Activated CD4-positive, CD25-positive, alpha-beta regulatory T cell treated with anti-CD3 and anti-CD28 coated beads, Interleukin-2, amount 50 U/mL, for 72 hours (primary cell): ENCODE data around the gene BEAN1.
A peak's percentile ranks its signal among the peaks of the same experiment; 100 is the strongest.
"Not testable (repeated sequence)": the region's sequence is repeated elsewhere in the genome, so short reads cannot be mapped to it uniquely, and the experiment has no call there.

Experiments
- DNase-seq: peaks from one replicate; pipeline ENCODE4 v3.0.0; 2021

Gene BEAN1

DNA sequence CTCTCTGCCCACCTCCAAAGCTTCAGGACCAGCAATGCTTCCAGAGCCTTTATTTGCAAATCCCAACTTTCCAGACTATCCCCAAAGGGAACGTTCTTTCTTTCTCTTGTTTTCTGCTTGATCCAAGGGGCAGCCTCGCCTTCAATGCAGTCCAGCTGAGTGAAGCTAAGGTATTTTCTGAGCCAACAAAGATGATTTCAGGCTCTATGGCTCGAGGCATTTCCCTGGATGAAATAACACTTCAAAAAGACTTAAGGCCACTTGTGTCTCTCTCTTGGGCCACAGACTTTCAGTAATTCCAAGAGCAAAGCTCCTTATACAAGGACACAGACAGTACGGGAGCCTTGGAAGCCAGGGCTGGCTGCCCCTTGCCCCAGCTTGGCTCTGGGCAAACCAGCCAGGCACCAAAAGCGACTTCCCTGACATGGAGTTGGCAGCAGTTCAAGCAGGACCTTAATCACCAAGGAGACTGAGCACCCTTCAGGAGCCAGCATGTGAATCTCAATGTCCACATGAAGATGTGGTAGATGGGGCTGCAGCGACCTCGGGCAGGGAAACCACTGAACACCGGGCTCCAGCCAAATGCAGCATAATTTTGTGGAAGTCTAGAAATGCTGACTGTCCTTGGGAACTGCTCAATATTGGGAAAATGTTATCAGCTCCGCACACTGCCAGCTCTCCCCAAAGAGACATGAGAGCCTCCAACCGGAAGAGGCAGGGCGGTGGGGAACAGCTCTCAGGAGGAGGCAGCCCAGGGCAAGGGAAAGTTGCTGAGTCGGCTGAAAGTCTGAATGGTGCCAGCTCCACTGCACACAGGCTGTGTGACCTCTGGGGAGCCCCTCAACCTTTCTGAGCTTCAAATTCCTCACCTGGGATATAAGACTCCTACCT, 83.9 kb downstream of the BEAN1 start:
- DNase-seq, result no peak

DNA sequence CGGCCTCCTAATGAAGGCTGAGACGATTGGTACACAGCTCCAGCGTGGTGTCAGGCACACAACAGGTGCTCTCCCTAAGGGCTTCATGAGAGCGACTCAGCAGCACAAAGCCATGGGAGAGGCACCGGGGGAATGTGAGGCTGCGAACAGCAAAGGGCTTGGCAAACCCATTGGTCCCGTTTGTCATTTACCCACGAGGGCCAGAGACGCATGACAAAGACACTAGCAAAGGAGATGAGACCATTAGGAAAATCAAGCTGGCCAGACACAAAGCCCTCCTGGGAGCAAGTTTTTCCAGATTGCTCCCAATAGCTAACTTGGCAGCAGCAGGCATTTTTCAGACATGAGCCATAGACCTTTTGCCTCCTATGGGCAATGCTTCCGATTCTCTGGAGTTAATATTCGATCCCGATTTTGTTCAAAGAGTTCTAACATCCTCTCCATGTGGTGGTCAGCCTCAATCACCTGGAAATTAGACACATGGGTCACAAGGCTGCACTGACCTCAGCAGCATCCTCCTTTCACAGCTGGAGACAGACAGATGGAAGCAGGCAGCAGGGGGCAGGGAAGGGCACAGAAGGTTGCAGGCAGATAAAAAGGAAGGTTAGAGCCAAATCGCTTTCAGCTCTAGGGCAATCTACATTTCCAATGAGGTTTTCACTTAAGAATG, 84.6 kb downstream of the BEAN1 start:
- no peak for DNase-seq

DNA sequence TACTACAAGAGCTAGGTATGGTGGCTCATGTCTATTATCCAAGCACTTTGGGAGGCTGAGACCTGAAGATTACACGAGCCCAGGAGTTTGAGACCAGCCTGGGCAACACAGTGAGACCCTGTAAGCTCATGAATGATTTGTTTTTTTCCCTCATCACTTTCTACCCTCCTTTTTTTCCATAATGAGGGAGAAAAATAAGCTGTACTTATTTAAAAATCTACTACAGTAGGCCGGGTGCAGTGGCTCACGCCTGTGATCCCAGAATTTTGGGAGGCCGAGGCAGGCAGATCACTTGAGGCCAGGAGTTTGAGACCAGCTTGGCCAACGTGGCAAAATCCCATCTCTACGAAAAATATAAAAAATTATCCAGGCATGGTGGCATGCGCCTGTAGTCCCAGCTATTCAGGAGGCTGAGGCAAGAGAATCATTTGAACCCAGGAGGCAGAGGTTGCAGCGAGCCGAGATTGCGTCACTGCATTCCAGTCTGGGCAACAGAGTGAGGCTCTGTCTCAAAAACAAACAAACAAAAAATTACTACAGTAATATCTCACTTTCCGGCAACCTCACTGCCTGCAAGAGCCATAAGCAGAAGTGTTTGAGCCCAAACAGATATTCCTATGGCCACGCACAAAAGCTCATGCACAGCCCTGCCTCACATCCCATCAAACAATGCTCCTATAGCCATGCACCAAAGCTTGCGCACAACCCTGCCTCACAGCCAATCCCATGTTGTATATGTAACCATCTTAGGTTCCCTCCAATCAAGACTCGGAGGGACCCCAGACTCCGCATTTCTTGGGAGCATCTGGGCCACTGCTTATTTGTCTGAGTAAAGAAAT, 85.4 kb downstream of the BEAN1 start:
- DNase-seq, result no peak

DNA sequence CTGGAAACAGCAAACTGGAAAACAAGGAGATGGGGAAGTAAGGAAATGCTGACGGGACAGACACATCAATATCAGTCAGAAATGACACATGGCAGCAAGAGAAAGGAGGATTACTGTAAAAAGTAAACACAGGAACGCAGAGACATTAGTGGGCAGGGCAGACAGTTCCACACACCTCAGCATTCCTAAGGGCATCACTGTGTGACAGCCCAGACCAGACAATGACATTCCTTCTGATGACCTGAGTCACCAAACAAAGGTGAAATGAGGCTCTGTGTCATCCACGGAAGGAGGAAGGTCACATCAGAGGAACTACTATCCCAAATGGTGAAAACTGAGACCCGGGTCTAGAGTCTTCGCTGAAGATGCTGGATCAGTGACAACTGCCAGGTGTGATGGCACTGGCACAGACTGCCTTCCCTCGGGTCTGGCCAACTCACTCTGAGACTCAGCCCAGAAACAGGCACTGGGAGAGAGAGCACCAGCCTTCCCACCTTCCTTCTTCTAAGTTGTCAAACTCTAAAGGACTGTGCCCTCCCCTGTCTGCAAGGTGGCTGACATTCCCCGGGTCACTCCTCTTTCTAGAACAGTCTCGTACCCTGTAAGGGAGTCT, 86.1 kb downstream of the BEAN1 start:
- no peak for DNase-seq

DNA sequence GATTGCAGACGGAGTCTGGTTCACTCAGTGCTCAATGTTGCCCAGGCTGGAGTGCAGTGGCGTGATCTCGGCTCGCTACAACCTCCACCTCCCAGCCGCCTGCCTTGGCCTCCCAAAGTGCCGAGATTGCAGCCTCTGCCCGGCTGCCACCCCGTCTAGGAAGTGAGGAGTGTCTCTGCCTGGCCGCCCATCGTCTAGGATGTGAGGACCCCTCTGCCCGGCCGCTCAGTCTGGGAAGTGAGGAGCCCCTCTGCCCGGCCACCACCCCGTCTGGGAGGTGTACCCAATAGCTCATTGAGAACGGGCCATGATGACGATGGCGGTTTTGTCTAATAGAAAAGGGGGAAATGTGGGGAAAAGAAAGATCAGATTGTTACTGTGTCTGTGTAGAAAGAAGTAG, 87.3 kb downstream of the BEAN1 start:
- not testable (repeated sequence) for DNase-seq

DNA sequence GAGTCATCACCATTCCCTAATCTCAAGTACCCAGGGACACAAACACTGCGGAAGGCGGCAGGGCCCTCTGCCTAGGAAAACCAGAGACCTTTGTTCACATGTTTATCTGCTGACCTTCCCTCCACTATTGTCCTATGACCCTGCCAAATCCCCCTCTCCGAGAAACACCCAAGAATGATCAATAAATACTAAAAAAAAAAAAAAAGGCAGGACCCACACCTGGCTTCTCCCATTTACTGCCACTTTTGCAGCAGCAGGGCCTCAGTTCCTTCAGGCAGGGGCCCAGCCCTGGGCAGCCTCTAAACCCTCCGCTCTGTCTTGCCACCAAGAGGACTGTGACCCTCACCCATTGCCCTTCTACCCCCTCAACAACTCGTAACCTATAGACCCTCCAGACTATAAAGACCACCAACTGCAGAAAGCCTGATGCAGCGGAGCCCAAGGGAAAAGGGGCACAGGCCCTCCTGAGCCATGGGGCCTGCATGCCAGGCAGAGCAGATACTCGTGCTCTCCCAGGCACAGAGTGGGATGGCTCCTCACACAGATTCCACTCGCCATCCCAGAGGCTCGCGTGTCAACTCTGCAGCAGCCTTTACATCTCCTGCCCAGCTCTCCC, 88.0 kb downstream of the BEAN1 start:
- DNase-seq, result not testable (repeated sequence)

DNA sequence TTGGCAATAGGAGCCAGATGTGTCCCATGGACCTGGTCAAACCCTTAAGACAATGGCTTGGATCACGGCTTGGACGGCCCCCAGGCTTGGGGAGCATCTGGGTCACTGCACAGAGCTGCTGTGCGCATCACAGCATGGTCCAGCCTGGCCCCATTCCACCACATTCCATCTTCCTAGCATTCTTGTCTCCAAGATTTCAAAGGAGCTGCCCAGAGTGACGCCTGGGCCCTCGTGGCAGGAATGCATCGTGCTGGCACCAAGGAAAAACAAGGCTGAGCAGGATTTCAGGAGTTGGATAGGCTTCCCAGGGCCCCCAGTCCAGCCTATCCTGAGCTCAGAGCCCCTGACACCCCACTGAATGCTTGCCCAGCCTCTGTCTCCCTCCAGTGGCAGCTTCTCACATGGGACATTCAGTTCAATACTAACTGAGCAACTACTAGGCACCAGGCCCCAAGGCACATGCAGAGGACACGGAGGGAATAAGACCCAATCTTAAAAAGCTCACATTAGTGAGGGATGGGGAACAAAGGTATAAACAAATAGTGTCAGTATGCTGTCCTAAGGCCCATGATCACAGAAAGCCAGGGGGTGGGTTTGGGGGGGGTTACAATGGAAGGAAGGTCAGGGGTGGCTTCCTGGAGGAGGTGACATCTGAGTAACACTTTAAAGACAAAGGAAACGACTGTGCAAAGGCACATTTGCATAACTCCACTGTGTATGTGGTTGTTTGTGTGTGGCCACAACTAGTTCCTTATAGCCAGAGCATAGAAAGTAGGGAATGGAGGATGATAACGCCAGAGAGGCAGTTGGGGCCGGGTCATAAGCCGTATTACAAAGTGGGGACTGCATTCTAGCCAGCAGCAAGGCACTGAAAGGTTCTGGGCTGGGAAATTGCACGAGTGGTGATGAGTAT, 88.8 kb downstream of the BEAN1 start:
- DNase-seq, result no peak

DNA sequence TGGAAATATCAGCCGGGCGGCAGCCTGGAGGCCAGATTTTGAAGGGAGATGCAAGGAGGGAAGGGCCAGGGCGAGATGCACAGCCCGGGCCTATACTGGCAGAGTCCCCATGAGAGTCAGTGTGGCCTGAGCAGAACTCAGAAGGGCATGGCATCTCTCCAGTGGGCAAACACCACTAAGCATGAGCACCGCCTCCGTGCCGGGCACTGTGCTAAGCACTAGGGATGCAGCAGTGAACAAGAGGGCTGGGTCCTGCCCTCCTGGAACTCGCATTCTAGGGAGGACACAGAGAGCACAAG, 89.4 kb downstream of the BEAN1 start:
- DNase-seq, result no peak

DNA sequence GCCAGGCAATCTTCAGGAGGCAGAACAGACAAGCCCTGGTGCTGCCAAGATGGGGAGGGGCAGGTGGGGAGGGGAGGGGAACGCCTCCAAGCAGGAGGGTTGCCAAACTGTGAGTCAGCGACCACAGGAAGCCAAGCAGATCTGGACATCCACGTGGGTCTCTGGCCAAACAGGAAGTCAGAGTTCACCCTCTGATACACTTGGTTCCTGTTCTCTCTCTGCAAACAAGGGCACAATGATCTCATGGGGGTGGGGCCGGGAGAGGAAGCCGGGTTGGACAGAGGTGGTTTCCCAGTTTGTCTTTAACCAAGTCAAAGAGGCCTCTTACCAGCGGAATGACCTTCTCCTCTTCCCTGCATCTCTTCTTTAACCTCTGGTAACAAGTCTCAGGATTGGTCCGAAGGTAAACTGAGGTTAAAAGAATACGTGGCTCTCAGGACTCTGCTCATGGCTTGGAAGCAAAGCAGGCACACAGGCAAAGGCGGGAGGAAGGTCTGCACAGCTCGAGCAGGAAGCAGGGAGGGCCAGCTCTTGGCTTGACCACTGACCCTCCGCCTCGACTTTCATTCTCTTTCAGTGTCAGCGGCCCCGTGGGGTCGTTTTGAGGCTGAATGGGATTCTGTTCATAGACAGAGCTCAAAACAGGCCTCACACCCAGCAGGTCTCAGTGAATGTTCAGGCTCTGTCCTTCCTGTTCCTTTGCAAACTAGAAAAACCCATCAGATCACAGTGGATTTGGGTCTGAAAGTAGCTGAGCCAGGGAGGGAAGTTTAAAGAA, 89.9 kb downstream of the BEAN1 start:
- DNase-seq, result peak; percentile 79

DNA sequence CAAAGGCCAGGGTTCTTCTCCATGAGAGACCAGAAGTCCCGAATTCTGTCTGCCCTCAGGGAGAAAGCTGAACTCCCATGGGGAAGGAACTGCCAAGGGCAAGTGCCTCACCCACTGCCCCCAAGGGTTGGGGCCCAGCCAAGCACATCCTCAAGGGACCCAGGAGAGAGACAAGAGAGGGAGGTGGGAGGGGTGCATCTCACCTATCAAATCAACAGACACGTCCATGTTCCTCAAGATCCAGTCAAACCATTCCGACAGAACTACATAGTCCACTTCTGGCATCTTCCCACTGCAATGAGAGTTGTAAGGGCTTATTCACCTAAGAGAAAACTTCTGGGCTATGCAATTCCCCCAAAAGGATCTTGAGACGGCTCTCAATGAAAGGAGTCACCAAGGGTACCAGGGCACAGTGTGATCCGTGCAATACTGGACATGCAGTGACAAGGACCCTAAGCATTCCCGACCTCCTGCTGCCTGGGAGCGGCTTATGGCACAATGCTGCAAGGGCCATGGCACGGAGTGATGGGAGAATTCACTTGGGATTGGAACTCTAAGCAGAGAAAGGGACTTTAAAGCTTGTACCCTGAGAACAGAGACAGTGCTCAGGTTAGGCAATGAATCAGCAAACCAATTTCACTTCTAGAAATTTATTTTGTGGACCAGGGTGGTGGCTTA, 90.6 kb downstream of the BEAN1 start:
- no peak for DNase-seq

DNA sequence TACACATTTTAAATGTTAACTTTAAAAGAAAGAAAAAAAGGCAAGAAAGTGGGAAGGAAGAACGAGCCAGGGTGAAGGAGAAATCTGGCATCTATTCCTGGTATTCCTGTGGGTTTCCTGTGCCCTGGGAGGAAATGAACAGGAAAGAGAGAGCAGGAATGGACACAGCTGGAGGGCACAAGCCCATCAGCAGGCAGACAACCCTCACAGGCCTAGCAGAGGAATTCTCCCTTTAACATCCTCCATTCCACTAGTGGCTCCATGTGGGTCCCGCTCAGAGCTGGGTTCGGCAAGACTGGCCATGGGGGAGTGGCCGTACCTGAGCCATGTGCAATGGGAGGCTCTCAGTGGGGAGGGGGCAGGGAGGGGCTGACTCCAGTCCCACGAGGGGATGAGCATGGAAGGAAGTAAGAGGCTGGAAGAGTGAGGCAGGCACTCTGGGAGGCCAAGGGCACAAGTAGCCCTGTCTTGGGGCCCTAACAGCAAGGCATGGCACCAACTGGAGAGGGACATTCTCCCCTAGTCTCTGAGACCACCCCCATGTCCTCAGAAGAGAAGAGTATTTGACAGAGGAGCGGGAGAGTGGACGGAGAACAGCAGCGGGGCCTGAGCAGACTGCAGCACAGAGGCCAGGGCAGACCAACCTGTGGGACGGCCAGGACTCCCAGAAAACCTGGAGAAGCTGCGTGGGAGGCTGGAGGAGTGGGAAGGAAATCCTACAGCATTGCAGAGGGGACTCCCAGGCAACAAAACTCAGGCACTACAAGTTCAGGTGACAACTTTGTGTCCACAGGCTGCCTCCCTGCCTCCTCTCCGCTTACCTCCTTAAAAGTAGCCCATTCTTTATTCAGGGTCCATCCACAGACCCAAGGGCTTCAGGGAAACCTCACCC, 92.6 kb downstream of the BEAN1 start:
- no peak for DNase-seq

DNA sequence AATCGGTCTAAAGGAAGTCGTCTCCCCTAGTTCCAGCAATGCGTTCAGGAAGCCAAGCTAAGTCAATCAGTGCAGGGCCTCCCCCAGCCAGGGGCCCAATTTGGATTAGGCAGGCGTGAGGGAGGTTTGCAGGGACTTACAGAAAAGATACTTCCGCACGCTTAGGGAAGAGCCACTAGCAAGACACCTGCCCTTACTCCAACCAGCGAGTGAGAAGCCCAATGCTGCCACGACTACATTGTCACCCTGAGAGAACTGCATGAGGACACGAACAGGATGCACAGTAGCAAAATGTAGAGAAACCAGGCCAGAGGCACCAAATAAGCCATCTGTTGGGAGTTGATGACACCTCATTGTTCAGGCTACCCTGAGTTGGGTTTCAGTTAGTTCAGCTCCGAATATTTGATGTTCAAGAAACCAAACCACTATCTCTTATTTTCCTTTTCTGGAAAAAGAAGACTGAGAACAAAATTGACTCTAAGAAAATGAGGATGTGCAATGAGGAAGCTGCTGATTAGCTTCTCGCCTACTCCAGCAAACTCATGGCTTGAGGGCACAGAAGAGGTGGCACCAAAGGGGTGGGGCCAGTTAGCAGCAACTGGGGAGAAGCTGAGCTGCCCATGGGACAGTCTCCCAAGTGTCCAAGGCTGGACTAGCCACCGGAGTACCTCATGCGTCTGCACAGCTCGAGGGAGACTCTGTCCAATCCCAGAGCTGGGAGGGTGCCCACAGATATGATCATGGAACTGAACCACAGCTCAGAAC, 93.5 kb downstream of the BEAN1 start:
- no peak for DNase-seq

DNA sequence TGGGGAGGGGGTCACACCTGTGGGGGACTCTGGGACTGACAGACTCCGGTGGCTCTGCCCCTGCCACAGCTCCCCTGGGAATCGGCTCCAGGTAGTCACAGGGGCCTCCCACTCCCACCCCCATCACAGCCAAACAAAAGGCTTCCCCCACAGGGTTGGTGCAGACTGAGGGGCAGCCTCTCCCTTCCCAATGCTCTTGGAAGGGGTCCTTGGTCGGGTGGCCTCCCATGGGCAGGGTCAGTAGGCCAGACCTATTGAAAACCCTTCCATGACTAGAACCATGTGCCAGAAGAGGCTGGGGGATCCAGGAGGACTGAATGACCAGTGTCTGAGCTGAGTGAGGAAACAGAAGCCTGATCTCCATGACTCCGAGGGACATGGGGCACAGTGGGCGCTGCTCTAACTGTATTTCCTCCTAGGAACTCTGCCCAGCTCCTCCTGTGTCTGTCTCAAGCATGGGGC, 94.2 kb downstream of the BEAN1 start:
- no peak for DNase-seq

DNA sequence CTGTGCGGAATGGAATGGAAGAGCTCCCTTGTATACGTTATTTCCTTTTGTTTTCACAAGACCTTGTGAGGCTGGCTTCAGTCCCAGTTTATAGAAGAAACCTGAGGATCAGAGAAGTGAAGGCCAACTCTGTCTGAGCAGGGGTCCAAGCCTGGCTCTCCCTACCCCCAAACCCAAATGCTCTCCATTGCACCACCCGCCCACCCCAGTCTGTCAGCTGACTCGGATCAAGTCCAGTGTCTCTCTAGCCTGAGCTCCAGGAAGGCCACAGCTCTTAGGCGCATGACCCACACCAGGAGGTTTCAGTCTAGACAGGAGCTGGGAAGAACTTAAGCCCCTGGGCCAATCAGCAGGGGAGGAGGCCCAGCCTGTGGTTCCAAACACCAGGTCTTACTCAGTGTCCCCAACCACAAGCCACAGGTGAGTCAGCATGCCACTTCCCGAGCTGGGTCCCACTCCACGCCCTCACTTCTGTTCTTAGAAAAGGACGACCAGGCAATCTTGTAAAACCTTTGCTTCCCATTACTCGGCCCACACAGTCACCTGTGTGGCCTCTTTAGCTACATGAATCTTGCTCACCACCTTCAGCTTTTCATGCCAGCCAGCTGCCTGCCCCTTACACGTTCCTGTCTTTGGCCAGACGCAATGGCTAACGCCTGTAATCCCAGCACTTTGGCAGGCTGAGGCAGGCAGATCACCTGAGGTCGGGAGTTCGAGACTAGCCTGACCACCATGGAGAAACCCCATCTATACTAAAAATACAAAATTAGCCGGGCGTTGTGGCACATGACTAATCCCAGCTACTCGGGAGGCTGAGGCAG, 95.1 kb downstream of the BEAN1 start:
- peak; percentile 83 for DNase-seq

DNA sequence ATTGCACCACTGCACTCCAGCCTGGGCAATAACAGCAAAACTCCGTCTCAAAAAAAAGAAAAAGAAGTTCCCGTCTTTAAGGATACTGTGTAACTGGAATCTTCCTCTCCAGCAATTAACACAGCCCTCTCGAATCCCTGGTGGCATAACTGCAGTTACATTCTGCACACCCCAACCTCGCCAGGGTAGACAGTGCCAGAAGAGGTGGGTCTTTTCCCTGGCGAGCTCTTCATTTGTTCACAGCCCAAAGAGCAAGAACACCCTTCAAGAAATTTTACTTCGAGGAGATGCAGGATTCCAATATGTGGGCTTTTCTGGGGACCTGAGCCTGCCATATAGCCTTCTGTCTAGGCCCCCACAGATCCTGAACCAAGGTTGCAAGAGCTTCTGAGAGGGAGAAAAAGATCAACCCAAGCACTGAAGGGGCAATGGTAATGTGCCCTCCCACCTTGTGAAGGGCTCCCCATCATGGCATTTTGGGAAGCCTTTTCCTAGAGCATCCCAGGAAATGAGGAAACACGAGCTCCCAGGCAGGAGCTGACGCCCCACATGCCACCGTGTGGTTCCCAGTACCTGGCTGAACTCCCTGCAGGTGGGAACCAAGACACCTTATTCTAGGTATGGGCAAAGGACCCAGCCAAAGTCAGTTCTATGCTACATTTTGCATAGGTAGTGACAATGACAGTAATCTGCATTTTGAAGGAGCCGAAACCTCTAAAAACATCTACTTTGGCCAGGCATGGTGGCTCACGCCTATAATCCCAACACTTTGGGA, 95.9 kb downstream of the BEAN1 start:
- no peak for DNase-seq

DNA sequence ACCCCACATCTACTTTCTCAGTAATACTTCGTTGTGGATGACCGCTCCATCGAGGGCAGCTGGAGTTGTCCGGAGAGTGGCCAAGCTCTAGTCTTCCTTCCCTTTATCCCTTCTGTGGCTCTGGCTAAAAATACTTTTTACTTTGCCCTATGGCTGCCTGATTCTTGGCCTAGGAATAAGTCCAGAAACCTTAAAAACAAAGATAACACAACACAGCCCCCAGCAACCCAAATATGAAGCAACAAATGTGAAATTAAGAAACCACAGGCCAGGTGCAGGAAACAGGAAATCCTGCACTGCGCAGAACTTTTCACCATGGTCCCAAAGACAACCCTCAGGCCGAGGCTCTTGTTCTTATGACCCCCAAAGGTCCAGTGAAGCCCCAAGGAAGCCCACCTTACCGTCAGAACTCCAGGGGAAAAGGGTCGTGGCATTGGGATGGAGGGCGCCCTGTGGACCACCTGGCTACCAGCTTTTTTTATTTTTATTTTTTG, 96.8 kb downstream of the BEAN1 start:
- no peak for DNase-seq
